HL-60 (cell line): ENCODE measurements around the gene ANK3.

Experiments used
- DNase-seq, 2 experiments: peaks; one replicate each; pipeline ENCODE4 v3.0.0-alpha.2; 2010 to 2020; ENCODE audit warnings: low read depth in 1 of 2, low spot score in 1 of 2
- H3K27ac ChIP-seq: fragments of 250-450 bp; sonication (Bioruptor Pico); replicated peaks from 2 replicates; pipeline ENCODE4 v1.5.1; 2020; ENCODE audit warnings: mild to moderate bottlenecking, moderate library complexity
- H3K27me3 ChIP-seq: fragments of 250-450 bp; sonication (Bioruptor Pico); 2 replicates; pipeline ENCODE4 v1.5.1; 2021; ENCODE audit warnings: mild to moderate bottlenecking, moderate library complexity; ENCODE audit not compliant: insufficient read depth, poor library complexity, severe bottlenecking
- H3K4me3 ChIP-seq: replicated peaks from 2 replicates; pipeline ENCODE4 v1.5.1; 2011; ENCODE audit warnings: mild to moderate bottlenecking, control low read depth, low read length; ENCODE audit not compliant: insufficient read depth
- GABPA ChIP-seq: IDR thresholded peaks from 2 replicates; pipeline ENCODE4 v1.6.1; 2012; ENCODE audit warnings: low read depth
- POLR2AphosphoS5 ChIP-seq: IDR thresholded peaks from 2 replicates; pipeline ENCODE4 v1.6.1; 2012; ENCODE audit warnings: low read depth
- SPI1 ChIP-seq: IDR thresholded peaks from 2 replicates; pipeline ENCODE4 v1.6.1; 2012; ENCODE audit warnings: low read depth, mild to moderate bottlenecking, borderline replicate concordance
- TF ChIP-seq, protein P1 (sequence below): IDR thresholded peaks from 2 replicates; pipeline ENCODE4 v1.6.1; 2012; ENCODE audit warnings: low read depth; ENCODE audit not compliant: insufficient replicate concordance
- TF ChIP-seq, protein P2 (sequence below): IDR thresholded peaks from one replicate; pipeline ENCODE4 v1.5.1; 2011; ENCODE audit warnings: low read length, control low read depth, inconsistent platforms; ENCODE audit not compliant: insufficient read depth

Gene ANK3

GRCh38 chr10:60086421-60086820 is 303.3 kb downstream of the ANK3 start:
- TF ChIP-seq POLR2AphosphoS5 (no peak), GABPA (no peak), SPI1 (no peak)
- TF ChIP-seq, protein P1, sequence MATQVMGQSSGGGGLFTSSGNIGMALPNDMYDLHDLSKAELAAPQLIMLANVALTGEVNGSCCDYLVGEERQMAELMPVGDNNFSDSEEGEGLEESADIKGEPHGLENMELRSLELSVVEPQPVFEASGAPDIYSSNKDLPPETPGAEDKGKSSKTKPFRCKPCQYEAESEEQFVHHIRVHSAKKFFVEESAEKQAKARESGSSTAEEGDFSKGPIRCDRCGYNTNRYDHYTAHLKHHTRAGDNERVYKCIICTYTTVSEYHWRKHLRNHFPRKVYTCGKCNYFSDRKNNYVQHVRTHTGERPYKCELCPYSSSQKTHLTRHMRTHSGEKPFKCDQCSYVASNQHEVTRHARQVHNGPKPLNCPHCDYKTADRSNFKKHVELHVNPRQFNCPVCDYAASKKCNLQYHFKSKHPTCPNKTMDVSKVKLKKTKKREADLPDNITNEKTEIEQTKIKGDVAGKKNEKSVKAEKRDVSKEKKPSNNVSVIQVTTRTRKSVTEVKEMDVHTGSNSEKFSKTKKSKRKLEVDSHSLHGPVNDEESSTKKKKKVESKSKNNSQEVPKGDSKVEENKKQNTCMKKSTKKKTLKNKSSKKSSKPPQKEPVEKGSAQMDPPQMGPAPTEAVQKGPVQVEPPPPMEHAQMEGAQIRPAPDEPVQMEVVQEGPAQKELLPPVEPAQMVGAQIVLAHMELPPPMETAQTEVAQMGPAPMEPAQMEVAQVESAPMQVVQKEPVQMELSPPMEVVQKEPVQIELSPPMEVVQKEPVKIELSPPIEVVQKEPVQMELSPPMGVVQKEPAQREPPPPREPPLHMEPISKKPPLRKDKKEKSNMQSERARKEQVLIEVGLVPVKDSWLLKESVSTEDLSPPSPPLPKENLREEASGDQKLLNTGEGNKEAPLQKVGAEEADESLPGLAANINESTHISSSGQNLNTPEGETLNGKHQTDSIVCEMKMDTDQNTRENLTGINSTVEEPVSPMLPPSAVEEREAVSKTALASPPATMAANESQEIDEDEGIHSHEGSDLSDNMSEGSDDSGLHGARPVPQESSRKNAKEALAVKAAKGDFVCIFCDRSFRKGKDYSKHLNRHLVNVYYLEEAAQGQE = no peak
- TF ChIP-seq, protein P2, sequence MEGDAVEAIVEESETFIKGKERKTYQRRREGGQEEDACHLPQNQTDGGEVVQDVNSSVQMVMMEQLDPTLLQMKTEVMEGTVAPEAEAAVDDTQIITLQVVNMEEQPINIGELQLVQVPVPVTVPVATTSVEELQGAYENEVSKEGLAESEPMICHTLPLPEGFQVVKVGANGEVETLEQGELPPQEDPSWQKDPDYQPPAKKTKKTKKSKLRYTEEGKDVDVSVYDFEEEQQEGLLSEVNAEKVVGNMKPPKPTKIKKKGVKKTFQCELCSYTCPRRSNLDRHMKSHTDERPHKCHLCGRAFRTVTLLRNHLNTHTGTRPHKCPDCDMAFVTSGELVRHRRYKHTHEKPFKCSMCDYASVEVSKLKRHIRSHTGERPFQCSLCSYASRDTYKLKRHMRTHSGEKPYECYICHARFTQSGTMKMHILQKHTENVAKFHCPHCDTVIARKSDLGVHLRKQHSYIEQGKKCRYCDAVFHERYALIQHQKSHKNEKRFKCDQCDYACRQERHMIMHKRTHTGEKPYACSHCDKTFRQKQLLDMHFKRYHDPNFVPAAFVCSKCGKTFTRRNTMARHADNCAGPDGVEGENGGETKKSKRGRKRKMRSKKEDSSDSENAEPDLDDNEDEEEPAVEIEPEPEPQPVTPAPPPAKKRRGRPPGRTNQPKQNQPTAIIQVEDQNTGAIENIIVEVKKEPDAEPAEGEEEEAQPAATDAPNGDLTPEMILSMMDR = no peak
- Histone ChIP-seq H3K27ac (no peak overlapping the region), H3K27me3 (no peaks in the 10 kb centered on the region), H3K4me3 (no peak overlapping the region)
- DNase-seq = no peak

DNA sequence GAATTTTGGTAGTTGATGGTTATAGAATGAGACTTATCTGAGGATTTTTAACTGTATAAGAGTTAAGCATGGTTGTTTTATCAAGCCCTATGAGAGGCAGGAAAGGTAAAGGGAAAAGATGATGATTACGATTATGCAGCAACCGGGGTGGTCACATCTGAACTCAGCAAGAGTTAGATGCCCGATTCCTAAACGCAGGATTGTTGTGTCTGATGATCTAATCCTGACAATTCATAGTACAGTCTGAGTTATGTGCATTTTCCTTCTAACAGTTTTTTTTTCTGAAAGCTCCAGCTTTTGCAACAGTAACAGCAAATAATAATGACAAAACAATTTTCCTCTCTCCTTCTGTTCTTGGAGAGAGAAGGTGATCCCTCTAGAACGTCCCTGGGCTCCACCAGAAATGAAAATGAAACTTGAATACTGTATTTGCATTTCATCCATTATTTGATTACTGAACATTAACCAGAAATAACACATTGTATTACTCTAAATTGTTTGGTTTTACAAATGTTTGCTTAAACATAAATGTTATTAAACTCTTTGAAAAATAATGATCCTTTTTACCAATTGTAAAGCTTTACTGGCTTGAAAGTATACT is 306.8 kb downstream of the ANK3 start:
- no peak overlapping the region for H3K4me3 ChIP-seq
- H3K27me3 ChIP-seq = no peaks in the 10 kb centered on the region
- TF ChIP-seq, protein P1 = no peak
- TF ChIP-seq GABPA (no peak), SPI1 (no peak), POLR2AphosphoS5 (no peak)
- TF ChIP-seq, protein P2 = no peak
- no peak overlapping the region for H3K27ac ChIP-seq
- no peak for DNase-seq

- DNase-seq = no peak
- no peak overlapping the region for H3K27ac ChIP-seq
- no peaks in the 10 kb centered on the region for H3K27me3 ChIP-seq
- H3K4me3 ChIP-seq = no peak overlapping the region
- TF ChIP-seq GABPA = no peak
Observed at GRCh38 chr10:60082341-60082740, 307.3 kb downstream of the ANK3 start.

- TF ChIP-seq GABPA (no peak), POLR2AphosphoS5 (no peak), SPI1 (no peak)
- TF ChIP-seq, protein P2 = no peak
- TF ChIP-seq, protein P1 = no peak
Observed at GRCh38 chr10:60073781-60074656, 315.7 kb downstream of the ANK3 start.

More at GRCh38 chr10:60073781-60074656, 315.7 kb downstream of the ANK3 start:
- peaks cover 2% of the 10 kb centered on the region for H3K27me3 ChIP-seq
- H3K27ac ChIP-seq = no peak overlapping the region
- no peak overlapping the region for H3K4me3 ChIP-seq
- no peak for DNase-seq
